Astrocyte (in vitro differentiated cells and primary cell): ENCODE results near the gene TMPRSS6.

Source experiments
- CTCF ChIP-seq: IDR thresholded peaks from 2 replicates; pipeline ENCODE4 v1.5.1; 2011; ENCODE audit warnings: low read depth, mild to moderate bottlenecking, inconsistent platforms, low read length, moderate library complexity; ENCODE audit not compliant: insufficient read depth
- EZH2 ChIP-seq: IDR thresholded peaks from 2 replicates; pipeline ENCODE4 v1.6.1; 2012; ENCODE audit warnings: mild to moderate bottlenecking, low read length, inconsistent platforms; ENCODE audit not compliant: insufficient read depth

- TF ChIP-seq CTCF (no peak), EZH2 (no peak)
Measured at GRCh38 chr22:37148742-37149665, 39.5 kb upstream of the TMPRSS6 start.
